Left colon (tissue), 2 donors: Measurements from ENCODE around the gene SPRED2. TPM values are rescaled to one million over a fixed set of nuclear protein-coding genes. Genes with fewer than 3 reads are reported as not detected.

Source experiments
- ATAC-seq: fragments of 200-7000 bp; cut with Tn5 transposase; one replicate; pipeline ENCODE4 v1.9.1; 2020; ENCODE audit warnings: mild to moderate bottlenecking, moderate library complexity
- DNase-seq, 2 donors: peaks; one replicate each; pipeline ENCODE4 v3.0.0-alpha.2; 2020
- intact Hi-C, 2 donors: fragments of 100-400 bp; cut with DNase I in 1 of 2; cut with micrococcal nuclease in 1 of 2; formaldehyde crosslinking; loops; one replicate each; pipeline versions ENCODE4 v1.11.2 to v1.14.0; 2022; cut with DNase I, micrococcal nuclease
- total RNA-seq, 2 donors: library from RNA; stranded (reverse); fragmentation: NEBNext Ultra II Directional; extraction: Animal tissue kit (Norgen Biotek cat#: 25700); gene quantifications; one replicate each; pipeline ENCODE4 v1.2.1, GENCODE V29; 2021
- donor health status: DM: no; HTN: no; CAD: no.
- donor health status: DM: yes; HTN: yes; CAD: no.

The SPRED2 gene
- total RNA-seq, 2 donors from 2014 or later = 41.5 to 57.0 TPM

DNA sequence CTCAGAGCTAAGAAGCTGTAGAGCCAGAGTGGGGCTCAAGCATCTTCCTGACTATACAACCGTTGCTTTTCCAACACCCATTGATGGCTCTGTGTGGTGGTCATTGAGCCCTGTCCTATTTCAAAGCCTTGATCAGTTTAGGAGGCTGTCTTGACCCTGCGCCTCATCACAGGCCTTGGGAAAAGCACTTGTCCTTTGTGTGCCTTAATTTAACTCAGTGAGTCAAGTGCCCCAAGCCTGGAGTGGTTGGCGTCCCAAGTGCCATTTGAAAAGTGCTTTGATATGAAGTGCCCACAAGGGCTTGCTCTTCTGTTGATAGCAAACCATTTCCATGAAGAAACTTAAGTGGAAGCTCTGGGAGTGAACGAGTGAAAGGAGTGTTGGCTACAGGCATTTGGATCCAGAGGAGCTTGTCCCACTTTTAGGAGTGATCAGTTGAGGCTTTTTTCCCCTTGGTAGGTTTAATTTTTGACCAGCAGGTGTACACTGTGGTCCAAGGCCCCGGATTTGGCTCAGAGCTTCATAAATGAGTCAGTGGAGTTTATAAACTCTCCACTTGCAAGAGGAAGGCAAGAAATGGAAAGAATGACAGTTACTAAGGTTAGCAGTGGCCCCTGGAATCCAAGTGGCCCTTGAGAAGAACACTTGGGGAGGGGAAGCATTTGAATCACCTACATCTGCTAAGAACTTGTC, 154.5 kb downstream of the SPRED2 start:
- ATAC-seq = peak; percentile 11
- DNase-seq = no peak
- intact Hi-C loops = loop anchor here in 1 of 2 donors (10.0 kb wide), 1 partner anchor 277 kb away; no protein-coding TSS in a partner anchor

DNA sequence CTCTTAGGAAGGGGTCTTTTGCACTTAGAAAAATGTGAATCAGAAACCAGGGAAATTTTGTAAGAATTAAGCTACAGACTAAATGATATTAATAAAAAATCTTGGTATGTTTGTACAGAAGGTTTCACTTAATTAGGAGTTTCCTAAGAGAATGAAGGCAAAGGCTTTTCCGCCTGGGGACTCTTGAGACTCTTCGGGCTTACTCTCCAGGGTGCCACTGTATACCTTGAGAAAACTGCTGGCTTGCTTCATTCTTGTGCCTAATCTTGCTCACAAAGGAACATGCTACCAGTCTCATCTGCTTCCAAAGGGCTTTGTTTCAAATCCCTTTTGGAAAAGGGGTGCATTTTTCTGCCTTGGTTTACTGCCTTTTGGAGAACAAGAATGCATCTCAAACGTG, 155.3 kb downstream of the SPRED2 start:
- ATAC-seq (no peak), DNase-seq (no peak)
- intact Hi-C loops = loop anchor here in 1 of 2 donors (10.0 kb wide), 1 partner anchor 278 kb away; no protein-coding TSS in a partner anchor

DNA sequence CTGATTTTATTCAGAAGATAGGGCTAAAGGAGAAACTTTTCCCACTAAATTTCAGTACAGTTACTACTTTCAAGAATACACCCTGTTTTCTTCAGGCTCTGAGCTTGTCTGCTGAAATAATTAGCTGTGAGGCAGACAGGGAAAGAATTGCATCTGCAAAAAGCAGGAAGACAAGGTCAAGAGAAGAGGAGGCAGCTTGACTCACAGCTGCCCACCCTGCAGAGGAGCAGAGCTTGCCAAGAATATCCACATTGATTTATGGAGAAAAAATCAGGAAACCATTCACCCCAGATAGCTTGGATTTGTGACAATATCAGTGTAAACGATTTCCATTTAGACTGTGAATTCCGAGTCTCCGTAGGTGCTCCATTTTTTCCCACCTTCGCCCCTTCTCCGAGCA, 155.8 kb downstream of the SPRED2 start:
- intact Hi-C loops = loop anchor here in 1 of 2 donors (10.0 kb wide), 1 partner anchor 278 kb away; no protein-coding TSS in a partner anchor
- DNase-seq = no peak
- ATAC-seq = no peak

DNA sequence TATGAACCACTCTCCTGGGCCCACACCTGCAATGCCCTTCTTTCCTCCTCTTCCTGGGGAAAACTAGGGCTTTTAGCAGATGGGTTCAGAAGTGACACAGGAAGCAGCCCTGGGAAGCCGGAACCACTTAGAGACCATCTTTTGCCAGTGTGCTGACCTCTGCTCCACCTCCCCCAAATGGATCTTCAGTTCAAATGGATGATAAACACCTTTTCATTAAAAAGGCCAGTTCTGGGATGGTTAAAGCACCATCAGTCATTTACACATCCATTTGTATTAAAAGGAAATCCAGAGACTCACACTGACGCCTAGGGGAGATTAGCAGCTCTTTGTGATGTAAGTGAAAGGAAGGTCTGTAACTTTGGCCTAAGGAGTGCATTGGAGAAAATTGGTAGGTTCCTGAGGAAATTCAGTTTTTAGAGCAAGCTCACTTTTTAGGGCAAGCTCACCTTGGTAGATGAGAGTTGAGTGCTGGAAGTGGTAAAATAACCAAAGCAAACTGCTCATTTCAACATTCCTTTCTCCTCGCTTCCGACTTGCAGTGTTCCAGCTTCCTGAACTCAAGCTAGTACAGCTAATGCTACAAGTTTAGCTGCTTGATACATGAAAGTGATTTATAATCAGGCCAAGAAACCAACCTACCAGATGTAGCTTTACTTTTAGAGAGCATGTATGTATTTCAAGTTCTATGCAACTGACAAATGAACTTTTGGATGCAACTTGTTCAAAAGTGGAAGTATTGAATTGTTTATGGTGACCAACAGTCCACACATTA, 157.1 kb downstream of the SPRED2 start:
- intact Hi-C loops = loop anchor here in 1 of 2 donors (10.0 kb wide), 1 partner anchor 279 kb away; no protein-coding TSS in a partner anchor
- no peak for DNase-seq
- no peak for ATAC-seq

DNA sequence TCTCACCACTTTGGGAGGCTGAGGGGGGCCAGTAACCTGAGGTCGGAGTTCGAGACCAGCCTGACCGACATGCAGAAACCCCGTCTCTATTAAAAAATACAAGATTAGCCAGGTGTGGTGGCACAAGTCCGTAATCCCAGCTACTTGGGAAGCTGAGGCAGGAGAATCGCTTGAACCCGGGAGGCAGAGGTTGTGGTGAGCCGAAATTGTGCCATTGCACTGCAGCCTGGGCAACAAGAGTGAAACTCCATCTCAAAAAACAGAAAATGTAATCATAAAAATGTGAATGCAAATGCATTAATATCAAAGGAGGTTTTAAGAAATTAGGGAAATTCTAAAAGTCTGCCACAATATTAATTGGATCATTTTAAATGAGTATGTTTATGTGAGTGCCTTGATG, 159.1 kb downstream of the SPRED2 start:
- ATAC-seq = no peak
- intact Hi-C loops = loop anchor here in 1 of 2 donors (10.0 kb wide), 1 partner anchor 281 kb away; no protein-coding TSS in a partner anchor
- DNase-seq = no peak

DNA sequence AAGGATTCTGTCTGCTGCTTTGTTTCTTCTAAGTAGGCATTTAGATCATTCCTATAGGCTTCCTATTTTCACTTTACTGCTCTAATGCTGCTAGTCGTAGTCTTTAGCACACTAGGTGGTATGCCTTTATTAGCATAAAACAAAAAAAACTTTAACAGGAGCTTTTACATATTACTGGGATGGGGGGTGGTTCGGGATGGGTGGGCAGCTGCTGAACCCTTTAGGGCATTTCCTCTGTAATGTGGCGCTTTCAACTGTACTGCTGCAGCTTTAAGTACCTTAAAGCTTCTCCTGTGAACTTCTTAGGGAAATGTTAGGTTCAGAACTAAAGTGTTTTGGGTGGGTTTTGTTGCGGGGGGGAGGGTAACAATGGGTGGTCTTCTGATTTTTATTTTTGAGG, 163.4 kb downstream of the SPRED2 start:
- DNase-seq = no peak
- intact Hi-C loops = loop anchor here in 1 of 2 donors (5.0 to 10.0 kb wide), 2 partner anchors 166 to 283 kb away; partner anchors contain the start of gene SPRED2
- no peak for ATAC-seq

DNA sequence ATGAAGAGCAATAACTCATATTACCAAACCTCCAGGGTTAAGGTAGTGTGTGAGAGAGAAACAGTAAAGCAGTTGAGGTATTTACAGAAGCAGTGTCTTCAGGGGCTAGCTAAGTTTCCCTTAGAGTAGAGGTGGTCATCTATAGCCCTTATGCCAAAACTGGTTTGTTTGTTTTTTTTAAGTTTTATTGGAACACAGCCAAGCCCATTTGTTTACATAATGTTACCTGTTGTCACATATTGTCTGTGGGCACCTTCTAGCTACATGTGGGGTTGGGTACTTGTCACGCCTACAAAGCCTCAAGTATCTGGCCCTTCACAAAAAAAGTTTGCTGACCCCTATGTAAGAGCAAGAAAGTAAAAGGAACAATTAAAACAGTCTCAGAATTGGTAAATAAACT, 165.4 kb downstream of the SPRED2 start:
- intact Hi-C loops = loop anchor here in 1 of 2 donors (5.0 to 10.0 kb wide), 2 partner anchors 168 to 285 kb away; partner anchors contain the start of gene SPRED2
- DNase-seq (no peak), ATAC-seq (no peak)

DNA sequence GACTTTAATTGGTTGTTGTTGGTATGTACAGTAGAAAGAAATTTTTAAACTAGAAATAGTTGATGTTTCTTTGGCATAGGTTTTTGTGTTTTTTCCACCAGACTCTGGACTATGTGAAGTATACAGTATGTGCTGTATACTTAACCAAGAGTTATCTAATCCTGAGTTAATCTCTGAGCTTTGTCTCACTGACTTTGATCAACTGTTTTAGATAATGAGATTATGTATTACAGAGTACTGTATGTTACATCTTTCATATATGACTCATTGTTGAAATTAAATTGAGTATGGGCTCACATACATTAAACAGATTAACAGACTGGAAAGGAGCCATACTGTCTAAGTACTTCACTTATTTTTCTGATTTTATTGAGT, 166.7 kb downstream of the SPRED2 start:
- intact Hi-C loops = loop anchor here in 1 of 2 donors (5.0 to 10.0 kb wide), 2 partner anchors 169 to 287 kb away; partner anchors contain the start of gene SPRED2
- no peak for DNase-seq
- ATAC-seq = no peak

DNA sequence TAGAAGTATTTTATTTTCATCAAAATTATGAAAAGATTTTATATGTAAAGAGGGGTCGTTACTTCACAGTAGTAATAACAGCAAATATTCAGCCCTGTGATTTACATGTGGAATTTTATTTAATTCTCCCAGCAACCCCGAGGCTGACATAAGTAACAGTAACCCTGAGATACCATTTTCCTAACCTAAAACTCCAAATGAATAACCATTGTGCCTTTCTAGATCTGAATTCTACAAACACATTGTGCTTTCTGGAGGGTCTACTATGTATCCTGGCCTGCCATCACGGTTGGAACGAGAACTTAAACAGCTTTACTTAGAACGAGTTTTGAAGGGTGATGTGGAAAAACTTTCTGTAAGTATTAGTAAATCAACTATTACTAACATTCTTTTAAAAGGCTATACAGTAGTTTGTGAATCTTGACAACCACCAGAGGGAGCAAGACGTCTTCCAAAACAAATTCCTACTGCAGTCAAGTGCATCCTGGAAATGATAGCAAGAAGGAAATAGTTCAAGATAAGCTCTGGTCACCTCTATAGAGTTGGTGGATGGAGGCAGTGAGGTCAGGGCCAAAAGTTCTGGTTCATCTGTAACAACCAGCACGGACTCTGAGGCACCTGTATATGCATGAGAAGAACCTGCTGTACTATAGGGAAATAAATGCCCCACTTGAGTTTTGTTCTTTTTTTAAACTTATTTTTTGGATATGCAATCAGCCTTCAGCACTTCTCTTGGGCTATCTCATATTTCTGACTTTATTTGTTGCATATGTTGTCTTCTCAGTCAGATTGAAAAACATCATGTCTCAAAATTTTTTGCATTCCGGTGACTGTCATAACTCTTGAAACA, 167.4 kb downstream of the SPRED2 start:
- ATAC-seq (peak; percentile 88), DNase-seq (no peak)
- intact Hi-C loops = loop anchor here in 1 of 2 donors (5.0 to 10.0 kb wide), 2 partner anchors 170 to 287 kb away; partner anchors contain the start of gene SPRED2

DNA sequence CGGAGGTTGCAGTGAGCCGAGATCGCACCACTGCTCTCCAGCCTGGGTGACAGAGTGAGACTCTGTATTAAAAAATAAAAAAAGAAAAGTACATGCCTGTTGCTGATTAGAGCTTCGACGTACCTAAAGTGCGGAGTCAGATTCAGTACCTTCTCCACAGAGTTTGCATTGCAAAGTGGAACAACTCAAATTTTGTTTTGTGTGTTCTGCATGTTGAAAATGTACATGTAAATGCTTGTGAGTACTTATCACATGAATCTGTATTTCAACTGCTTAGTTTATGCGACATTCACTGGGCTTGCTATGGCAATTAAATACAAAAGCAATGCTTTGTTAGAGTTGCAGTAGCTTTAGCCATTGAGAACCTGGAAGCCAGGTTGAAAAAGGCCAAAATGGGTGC, 168.4 kb downstream of the SPRED2 start:
- no peak for ATAC-seq
- DNase-seq = no peak
- intact Hi-C loops = loop anchor here in 1 of 2 donors (10.0 kb wide), 1 partner anchor 171 kb away; the partner anchor contains the start of gene SPRED2

DNA sequence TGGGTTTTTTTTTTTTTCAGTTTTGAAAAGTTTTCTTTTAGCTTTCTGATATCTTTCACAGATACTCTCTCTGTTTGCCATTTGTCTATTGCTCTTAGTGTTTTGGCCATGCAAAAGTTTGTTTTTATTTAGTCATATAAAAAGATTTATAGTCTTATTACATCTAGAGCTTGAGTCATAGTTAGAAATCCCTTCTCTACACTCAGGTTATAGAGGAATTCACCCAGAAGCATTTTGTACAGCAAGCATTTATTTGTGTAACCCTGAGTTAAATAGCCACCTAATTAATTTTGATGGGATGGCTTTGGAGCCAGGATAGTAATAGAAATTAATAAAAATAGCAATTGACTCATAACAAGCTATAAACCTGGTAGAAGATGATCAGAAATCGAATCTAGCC, 169.1 kb downstream of the SPRED2 start:
- ATAC-seq (no peak), DNase-seq (no peak)
- intact Hi-C loops = loop anchor here in 1 of 2 donors (10.0 kb wide), 1 partner anchor 172 kb away; the partner anchor contains the start of gene SPRED2

DNA sequence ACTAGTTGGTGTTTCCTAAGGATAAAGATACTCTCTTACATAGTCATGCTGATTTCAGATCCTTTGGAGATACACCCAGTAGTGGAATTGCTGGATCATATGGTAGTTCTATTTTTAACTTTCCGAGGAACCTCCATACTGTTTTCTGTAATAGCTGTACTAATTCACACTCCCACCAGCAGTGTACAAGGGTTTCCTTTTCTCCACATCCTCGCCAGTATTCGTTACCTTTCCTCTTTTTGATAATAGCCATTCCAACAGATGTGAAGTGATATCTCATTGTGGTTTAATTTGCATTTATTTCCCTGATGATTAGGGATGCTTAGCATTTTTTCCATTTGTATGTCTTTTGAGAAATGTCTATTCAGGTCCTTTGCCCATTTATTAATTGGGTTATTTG, 170.7 kb downstream of the SPRED2 start:
- no peak for ATAC-seq
- DNase-seq = no peak
- intact Hi-C loops = loop anchor here in 1 of 2 donors (10.0 kb wide), 1 partner anchor 173 kb away; the partner anchor contains the start of gene SPRED2

Other genes starting within 250 kb of the SPRED2 start
- 100 to 1,000 TPM; 291 to 319 TPM for gene ACTR2, start 204.8 kb downstream of the SPRED2 start, total RNA-seq